HG03342 (cell line): ENCODE measurements around the gene CRHR1.

Source experiments
- ATAC-seq: cut with Tn5 transposase; IDR thresholded peaks from one replicate; pipeline ENCODE4 v1.9.1; 2021; ENCODE audit warnings: mild to moderate bottlenecking, moderate library complexity; ENCODE audit not compliant: unreplicated experiment

Gene CRHR1

GRCh38 chr17:45841186-45841585 is 57.1 kb downstream of the CRHR1 start:
- no peak for ATAC-seq

GRCh38 chr17:45841883-45842525 is 57.9 kb downstream of the CRHR1 start:
- ATAC-seq = no peak

- ATAC-seq = no peak
Measured at GRCh38 chr17:45843722-45844121, 59.6 kb downstream of the CRHR1 start.

DNA sequence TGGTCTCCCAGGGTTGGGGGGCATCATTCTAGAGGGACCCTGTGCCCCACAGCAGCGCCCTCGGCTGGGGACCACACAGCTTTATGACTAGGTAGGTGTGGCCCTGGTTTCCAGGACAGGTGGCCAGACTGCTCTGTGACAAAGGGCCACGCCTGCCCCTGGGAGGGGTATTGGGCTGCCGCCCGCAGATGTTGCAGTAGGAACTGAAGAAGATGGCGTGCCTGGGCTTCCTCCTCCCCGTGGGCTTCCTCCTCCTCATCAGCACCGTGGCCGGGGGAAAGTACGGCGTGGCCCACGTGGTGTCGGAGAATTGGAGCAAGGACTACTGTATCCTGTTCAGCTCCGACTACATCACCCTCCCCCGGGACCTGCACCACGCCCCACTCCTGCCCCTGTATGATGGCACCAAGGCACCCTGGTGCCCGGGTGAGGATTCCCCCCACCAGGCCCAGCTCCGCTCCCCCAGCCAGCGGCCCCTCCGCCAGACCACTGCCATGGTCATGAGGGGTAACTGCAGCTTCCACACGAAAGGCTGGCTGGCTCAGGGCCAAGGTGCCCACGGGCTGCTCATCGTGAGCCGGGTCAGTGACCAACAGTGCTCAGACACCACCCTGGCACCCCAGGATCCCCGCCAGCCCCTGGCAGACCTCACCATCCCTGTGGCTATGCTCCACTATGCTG is 60.7 kb downstream of the CRHR1 start, which contains the start of gene SPPL2C:
Gene SPPL2C (plus strand): TSS at position 187 of the 681 bp plus-strand sequence. CDS start 26 bp downstream, at position 213.
- ATAC-seq = no peak

GRCh38 chr17:45845376-45846185 is 61.5 kb downstream of the CRHR1 start:
- no peak for ATAC-seq

DNA sequence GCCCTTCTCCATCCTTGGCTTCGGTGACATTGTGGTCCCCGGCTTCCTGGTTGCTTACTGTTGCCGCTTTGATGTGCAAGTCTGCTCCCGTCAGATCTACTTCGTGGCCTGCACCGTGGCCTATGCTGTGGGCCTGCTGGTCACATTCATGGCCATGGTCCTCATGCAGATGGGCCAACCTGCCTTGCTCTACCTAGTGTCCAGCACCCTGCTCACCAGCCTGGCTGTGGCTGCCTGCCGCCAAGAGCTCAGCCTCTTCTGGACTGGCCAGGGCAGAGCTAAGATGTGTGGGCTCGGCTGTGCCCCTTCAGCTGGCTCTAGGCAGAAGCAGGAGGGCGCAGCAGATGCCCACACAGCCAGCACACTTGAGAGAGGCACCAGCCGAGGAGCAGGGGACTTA is 62.1 kb downstream of the CRHR1 start:
- no peak for ATAC-seq

GRCh38 chr17:45846646-45847045 is 62.5 kb downstream of the CRHR1 start:
- no peak for ATAC-seq

DNA sequence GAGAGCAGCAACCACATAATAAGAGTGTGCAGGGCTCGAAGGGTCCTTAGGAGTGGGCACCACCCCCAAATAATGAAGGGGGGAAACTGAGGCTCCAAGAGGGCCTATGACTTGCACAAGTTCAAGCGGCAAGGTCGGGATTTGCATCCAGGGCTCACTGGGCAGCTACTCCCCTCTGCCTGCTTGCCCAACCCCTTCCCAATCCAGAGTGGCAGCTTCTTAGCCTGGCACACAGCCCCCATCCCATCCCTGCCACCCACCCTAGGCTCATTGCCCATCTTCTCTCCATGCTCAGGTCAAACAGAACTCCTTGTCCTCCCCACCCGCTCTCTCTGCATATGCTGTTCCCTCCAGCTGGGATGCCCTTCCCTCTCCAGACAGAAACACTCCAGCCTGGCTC is 63.0 kb downstream of the CRHR1 start:
- ATAC-seq = no peak

DNA sequence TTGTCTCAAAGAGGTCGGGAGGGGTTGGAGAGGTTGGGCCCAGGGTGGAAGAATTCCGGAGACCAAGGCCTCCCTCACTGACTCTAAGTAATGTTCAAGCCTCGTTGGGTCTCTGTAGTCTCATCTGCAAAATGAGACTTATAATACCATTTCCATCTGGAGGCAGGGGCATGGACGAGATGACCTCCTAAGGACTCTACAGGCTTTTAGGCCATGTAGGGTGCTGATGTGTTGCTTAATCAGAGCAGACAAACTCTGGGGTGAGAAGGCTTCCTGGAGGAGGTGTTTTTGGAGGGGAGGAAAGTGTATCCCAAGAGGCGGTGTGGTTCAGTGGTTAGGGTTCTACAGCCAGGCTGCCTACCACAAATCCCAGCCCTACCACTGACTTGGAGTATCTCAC is 63.6 kb downstream of the CRHR1 start:
- ATAC-seq = no peak

DNA sequence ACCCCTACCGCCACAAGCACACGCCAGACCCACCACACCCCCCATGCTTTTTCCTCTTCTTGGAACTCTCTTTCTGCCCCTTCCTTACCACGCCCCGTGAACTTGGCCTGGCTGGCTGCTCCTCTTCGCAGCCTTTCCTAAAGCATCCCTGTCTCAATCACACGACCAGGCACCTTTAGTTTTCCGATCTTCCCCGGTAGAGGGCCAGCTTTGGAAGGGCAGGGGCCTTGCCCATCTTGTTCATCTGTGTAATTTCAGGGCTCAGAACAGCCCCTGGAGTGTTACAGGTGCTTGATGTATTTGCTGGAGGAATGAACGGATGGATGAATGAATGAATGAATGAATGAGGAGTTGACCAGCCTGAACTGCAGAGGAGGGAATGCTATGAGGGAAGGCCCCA is 64.3 kb downstream of the CRHR1 start:
- ATAC-seq = no peak

DNA sequence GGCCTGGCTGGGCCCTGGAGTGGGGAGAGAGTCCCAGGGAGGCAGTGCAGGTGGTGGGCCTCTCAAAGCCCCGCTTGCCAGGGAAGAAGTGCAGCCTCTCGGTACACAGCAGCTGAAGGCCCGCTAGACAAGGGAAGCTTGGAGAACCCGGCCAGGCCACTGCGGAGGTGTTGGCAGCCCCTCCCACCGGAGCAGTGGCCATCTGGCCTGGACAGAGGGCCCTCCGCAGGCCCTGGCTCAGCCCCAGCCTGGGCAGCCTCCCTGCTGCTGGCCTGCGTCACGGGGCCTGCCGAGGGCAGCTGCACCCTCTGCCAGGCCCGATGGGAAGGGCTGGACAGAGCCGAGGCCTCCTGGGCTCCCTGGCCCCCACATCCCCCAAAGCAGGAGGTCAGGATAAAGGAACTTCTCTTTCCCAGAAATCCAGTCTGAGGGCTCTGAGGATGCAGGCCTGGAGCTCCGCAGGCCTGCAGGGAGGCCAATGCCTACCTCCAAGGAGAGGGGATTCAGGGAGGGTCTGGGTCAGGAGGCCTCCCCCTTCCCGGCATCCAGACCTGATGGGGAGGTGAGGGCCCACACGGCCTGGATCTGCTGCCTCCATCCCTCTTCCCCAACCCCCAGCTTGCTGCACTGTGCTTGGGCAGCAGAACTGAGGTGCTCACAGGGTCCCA is 64.9 kb downstream of the CRHR1 start:
- ATAC-seq = no peak

DNA sequence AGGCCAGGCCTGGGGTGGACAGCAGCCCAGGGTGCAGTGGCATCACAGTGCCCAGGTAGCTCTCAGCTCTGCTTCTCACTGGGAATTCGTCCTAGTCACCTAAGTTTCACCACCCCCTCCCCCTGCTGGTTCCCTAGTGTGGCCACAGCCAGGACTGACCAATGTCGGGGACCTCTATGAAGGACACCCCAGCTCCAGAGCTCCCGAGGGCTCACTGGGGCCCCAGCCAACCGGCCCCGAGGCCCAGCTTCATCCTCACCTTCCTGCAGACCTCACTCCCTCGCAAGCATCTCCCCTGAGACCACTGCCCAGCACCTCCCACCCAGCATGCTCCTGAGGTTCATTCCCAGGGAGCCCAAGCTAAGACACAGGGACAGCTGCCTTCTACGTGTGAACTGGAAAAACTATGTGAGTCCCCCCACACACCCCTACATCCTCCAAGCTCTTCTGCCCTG is 65.4 kb downstream of the CRHR1 start:
- ATAC-seq = no peak

- ATAC-seq = no peak
Measured at GRCh38 chr17:45850011-45850410, 65.9 kb downstream of the CRHR1 start.

- no peak for ATAC-seq
Measured at GRCh38 chr17:45850468-45850867, 66.3 kb downstream of the CRHR1 start.

DNA sequence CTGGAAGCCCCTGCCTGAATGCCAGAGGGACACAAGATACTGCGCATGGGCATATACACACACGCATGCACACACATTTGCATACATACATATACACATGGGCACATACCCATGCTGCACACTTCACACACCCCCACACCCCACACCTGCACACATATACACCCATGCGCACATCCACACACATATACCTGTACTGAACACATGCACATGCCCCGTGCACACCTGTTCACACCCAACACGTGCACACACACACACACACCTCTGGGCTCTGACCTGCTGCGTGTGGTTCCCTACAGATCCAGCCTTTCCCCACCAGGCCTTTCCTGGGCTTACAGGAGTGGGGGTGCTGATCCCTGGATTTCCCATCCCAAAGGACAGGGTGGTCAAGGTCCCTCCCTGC is 66.9 kb downstream of the CRHR1 start:
- ATAC-seq = no peak

- ATAC-seq = no peak
Measured at GRCh38 chr17:45851464-45851863, 67.3 kb downstream of the CRHR1 start.

DNA sequence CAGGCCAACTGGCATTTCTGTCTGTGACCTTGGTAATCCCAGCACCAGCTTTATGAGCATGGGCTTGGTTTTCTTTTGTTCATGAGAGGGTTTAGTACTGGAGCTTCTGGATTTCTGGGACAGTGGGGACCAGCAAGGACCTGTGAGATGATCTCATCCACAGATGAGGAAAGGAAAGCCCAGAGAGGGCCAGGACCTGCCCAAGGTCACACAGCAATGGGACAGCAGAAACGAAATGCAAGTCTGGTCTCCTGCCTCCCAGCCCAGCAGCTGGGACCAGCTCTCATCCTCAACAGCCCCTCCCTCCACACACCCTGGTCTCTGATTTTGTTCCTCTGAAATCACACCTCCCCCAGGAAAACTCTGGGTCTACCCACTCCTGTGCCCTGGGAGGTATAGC is 67.8 kb downstream of the CRHR1 start:
- ATAC-seq = no peak

DNA sequence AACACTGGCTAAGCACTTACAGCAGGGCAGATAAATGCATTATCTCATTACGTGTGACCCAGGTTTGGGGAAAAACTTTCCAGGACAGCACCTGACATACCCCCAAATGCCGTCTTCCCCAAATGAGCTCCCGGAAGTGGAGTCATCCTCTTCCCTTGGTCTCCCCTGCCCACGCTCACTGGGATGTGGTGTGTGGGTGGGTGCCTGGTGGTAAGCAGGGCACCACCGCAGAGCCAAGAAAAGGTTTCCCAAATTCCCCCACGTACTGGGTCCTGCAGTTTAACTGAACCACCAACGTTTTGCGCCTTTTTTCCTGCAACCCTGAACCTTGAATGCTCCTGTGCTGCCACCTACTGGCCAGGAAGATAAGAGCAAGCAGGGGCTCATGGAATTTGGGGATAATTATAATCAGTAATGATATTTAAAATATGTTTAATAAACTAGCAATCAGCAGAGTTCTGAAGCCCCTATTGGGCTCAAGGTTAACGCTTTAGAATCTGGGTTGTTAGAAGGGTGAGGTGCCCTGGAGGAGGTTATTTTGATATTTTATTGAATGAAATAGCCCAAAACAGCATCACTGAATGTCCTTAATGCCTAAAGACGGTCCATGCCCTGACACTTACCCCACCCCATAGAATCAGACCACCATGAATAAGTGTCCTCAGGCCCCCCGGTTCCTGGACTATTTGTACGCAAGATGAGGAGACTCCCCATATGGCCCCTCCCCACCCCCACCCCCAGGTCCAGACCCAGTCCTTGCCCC is 68.6 kb downstream of the CRHR1 start:
- no peak for ATAC-seq

- no peak for ATAC-seq
Measured at GRCh38 chr17:45854209-45854608, 70.1 kb downstream of the CRHR1 start.

DNA sequence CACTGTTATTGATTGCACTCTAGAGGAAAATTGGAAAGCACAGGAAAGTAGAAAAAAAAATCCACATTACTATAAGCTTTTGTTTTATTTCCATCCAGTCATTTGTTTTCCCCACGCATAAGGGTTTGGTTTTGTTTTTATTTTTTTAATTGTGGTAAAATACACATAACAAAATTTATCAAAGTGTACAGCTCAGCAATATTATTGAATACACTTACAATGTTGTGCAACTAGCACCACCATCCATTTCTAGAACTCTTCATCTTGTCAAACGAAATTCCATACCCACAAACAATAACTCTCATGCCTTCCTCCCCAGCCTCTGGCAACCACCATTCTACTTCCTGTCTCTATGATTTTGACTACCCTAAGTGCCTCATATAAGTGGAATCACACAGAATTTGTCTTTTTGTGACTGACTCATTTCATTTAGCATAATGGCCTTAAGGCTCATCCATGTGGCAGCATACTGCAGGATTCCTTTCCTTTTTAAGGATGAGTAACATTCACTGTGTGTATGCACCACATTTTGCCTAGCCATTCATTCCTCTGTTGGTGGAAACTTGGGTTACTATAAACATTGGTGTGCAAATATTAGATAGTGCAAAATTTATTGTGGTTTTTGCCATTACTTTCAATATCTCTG is 71.7 kb downstream of the CRHR1 start:
- ATAC-seq = no peak
